ENCODE measurements around the gene TXNDC11. TPM values are rescaled to one million over a fixed set of nuclear protein-coding genes. Genes with fewer than 3 reads are reported as not detected.
A peak's percentile ranks its signal among the peaks of the same experiment; 100 is the strongest.

TXNDC11 gene
- polyA plus RNA-seq, 3 donors from 2014 or later = 35.6 to 57.2 (median 46.9) TPM

DNA sequence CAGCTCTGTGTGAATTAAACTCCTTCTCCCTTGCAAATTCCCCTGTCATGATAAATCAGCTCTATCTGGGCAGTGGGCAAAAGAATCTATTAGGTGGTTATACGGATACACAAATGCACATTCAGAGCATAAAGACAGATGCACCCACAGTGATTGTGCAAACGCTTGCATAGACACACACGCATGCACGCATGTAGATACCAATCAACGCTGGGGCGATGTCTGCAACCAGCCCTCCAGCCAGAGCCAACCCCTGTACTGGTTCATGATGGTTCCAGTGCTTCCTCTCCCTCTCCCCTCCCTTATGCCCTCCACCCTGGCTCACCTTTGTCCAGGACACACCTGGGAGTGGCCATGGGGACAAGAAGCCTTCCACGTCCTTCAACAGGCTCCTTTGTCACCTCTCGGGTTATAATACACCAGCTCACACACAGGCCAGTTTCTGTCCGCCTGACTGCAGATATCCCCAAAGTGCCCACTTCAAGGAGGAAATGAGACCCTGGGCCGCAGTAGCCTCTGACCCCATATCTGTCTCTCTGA, 107.5 kb downstream of the TXNDC11 start:
- Mint-ChIP-seq H3K9me3 (no peaks in the 10 kb centered on the region), H3K4me1 (peaks cover 5 to 19% of the 10 kb centered on the region in 2 donors), H3K4me3 (no peak overlapping the region), H3K36me3 (no peaks in the 10 kb centered on the region), H3K27me3 (ENCODE audit: low read depth in 3 of 3) (peaks cover 0 to 6% (median 5%) of the 10 kb centered on the region in 3 donors), H3K27ac (no peak overlapping the region)
- no peak for DNase-seq

DNA sequence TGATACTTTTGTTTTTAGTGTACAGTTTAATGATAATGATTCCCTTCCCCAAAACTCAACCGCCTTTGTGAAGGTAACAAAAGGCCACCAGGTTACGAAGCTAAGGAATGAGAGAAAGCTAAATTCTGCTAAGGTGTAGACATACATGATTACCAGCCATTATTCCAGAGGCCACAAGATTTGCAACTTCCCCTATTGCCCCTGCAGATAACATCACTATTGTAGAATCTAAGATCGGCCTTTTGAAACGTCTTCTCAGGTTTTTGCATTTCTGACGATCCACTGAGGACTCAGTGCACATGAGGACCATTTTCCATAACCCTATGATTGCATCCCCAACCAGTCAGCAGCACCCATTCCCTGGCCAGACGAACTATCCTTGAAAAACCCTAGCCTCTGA, 108.3 kb downstream of the TXNDC11 start:
- Mint-ChIP-seq H3K27ac (peak overlapping the region in 1 of 6 donors; percentile 23), H3K4me3 (no peak overlapping the region), H3K36me3 (no peaks in the 10 kb centered on the region), H3K4me1 (peaks cover 0 to 16% of the 10 kb centered on the region in 2 donors), H3K27me3 (ENCODE audit: low read depth in 3 of 3) (peaks cover 0 to 6% (median 5%) of the 10 kb centered on the region in 3 donors), H3K9me3 (no peaks in the 10 kb centered on the region)
- no peak for DNase-seq

DNA sequence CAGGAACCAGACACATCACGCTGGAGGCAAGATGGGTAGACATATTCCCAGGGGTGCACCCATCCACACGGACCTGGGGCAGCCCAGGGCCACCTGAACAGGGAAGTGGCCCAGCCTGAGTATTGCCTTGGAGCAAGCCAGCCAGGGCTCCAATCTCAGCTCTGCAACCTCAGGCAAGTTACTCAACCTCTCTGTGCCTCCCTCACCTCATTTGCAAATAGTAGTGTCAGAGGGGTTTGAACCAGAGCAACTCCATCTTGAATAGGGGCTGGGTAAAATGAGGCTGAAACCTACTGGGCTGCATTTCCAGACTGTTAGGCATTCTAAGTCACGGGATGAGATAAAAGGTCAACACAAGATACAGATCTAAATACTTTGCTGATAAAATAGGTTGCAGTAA, 109.5 kb downstream of the TXNDC11 start:
- Mint-ChIP-seq H3K9me3 (no peaks in the 10 kb centered on the region), H3K27me3 (ENCODE audit: low read depth in 3 of 3) (peaks cover 0 to 3% (median 2%) of the 10 kb centered on the region in 3 donors), H3K4me3 (no peak overlapping the region), H3K4me1 (peaks cover under 1 to 21% of the 10 kb centered on the region in 2 donors), H3K36me3 (no peaks in the 10 kb centered on the region), H3K27ac (peak overlapping the region in 1 of 6 donors; percentile 31)
- DNase-seq = no peak

DNA sequence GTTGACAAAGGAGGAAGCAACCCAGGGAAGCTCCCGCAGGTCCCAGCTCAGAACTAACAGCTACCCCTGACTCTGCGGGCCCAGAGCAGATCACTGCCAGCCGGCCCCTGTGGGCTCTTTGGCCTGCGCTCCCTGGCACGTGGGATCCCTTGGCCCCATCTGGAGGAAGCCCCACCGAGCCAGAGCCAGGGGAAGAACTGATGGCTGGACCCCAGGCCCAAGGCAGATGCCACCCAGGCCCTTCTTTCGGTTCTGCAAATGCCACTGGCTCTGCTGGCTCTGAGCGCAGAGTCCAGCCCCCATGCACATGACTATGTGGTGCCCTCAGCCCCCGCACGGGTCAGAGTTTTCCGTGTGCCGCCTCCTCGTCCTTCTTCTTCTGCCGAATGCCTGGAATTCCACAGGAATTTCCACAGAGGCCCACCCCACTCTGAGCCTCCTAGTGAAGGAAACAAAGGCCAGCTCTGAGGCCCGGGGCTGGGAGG, 110.2 kb downstream of the TXNDC11 start:
- Mint-ChIP-seq H3K27me3 (ENCODE audit: low read depth in 3 of 3) (peaks cover 0 to 3% (median 2%) of the 10 kb centered on the region in 3 donors), H3K36me3 (no peaks in the 10 kb centered on the region), H3K4me3 (no peak overlapping the region), H3K4me1 (peaks cover 1 to 21% of the 10 kb centered on the region in 2 donors), H3K9me3 (no peaks in the 10 kb centered on the region), H3K27ac (peak overlapping the region in 1 of 6 donors; percentile 24)
- no peak for DNase-seq

DNA sequence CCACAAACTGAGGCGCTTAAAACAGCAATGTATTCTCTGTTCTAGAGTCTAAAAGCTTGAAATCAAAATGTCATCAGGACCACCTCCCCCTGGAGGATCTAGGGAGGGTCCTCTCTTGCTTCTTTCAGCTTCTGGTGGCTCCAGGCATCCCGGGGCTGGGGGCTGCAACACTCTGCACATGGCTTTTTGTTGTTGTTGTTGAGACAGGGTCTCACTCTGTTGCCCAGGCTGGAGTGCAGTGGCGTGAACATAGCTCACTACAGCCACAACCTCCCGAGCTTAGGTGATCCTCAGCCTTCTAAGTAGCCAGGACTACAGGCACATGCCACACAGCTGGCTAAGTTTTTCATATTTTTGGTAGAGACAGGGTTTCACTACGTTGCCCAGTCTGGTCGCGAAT, 111.4 kb downstream of the TXNDC11 start:
- H3K36me3 Mint-ChIP-seq = no peaks in the 10 kb centered on the region
- no peak overlapping the region for H3K27ac Mint-ChIP-seq
- no peak overlapping the region for H3K4me3 Mint-ChIP-seq
- H3K9me3 Mint-ChIP-seq = no peaks in the 10 kb centered on the region
- H3K27me3 Mint-ChIP-seq (ENCODE audit: low read depth in 3 of 3) = peaks cover 0 to 5% (median 0%) of the 10 kb centered on the region in 3 donors
- H3K4me1 Mint-ChIP-seq = peaks cover 1 to 19% of the 10 kb centered on the region in 2 donors
- no peak for DNase-seq

DNA sequence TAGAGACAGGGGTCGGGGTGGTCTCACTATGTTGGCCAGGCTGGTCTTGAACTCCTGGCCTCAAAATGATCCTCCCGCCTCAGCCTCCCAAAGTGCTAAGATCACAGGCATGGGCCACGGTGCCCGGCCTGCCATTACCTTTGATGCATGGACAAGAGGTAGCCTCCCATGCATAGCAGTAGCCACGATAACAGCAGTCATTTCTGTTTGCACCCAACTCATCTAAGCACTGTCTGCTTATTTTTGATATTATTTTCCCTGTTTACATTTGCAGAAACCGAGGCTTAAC, 111.9 kb downstream of the TXNDC11 start:
- no peaks in the 10 kb centered on the region for H3K9me3 Mint-ChIP-seq
- peaks cover 3 to 19% of the 10 kb centered on the region in 2 donors for H3K4me1 Mint-ChIP-seq
- H3K4me3 Mint-ChIP-seq = no peak overlapping the region
- no peak for DNase-seq
- H3K27ac Mint-ChIP-seq = peak overlapping the region in 1 of 6 donors; percentile 31
- H3K27me3 Mint-ChIP-seq (ENCODE audit: low read depth in 3 of 3) = peaks cover 0 to 3% (median 1%) of the 10 kb centered on the region in 3 donors
- no peaks in the 10 kb centered on the region for H3K36me3 Mint-ChIP-seq

DNA sequence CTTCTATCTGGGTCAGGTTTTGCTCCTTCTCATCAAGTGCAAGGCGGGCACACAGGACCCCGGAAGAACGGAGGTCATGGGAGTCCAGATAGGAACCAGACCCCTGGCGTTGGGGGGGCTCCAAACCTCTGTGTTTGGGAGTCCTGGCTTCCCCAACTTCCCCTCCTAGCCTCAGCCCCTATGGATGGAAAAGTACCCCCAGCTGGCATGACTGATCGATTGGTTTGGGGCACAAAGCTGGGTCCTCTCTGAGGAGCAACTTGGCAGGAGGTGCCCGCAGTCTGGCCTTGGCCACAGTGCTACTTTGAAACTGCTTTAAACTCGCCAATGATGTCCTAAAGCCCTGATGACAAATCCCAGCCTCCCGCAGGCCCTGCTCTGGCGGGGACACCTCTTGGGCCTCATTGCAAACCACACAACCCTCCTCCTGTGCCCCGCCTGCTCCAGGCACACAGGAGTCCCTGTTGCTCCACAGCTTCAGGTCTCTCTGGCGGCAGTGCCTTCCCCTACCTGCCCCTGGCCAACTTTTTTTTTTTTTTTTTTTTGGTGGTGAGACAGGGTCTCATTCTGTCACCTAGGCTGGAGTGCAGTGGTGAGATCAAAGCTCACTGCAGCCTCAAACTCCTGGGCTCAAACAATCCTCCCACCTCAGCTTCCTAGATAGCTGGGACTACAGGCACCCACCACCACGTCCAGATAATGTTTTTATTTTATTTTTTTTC, 112.5 kb downstream of the TXNDC11 start:
- Mint-ChIP-seq H3K27ac (peak overlapping the region in 1 of 6 donors; percentile 31), H3K4me1 (peaks cover 8 to 24% of the 10 kb centered on the region in 2 donors)

More for the DNA sequence above, 112.5 kb downstream of the TXNDC11 start:
- Mint-ChIP-seq H3K27me3 (ENCODE audit: low read depth in 3 of 3) (peaks cover 0 to 3% (median 2%) of the 10 kb centered on the region in 3 donors), H3K4me3 (no peak overlapping the region), H3K9me3 (no peaks in the 10 kb centered on the region), H3K36me3 (no peaks in the 10 kb centered on the region)
- DNase-seq = no peak

Other genes with a start within 250 kb of the TXNDC11 start
- gene LITAF, start 155.9 kb downstream of the TXNDC11 start, polyA plus RNA-seq = 1,000 to 10,000 TPM; 1,031 to 1,827 (median 1,086) TPM
- 10 to 100 TPM in 1 of 3 donors, 1 to 10 TPM in 2; 2.4 to 11.1 (median 4.9) TPM for gene SNN, start 74.4 kb downstream of the TXNDC11 start, polyA plus RNA-seq
- gene ZC3H7A, start 54.4 kb upstream of the TXNDC11 start, polyA plus RNA-seq = 10 to 100 TPM; 20.3 to 34.2 (median 29.2) TPM
- 100 to 1,000 TPM in 2 of 3 donors, 10 to 100 TPM in 1; 37.4 to 206 (median 161) TPM for gene RSL1D1, start 108.7 kb upstream of the TXNDC11 start, polyA plus RNA-seq
- 10 to 100 TPM; 45.6 to 63.0 (median 58.7) TPM for gene GSPT1, start 173.1 kb upstream of the TXNDC11 start, polyA plus RNA-seq
- gene NPIPB2, start 199.2 kb upstream of the TXNDC11 start, polyA plus RNA-seq = 1 to 10 TPM in 1 of 3 donors, not detected in 2; 1.9 TPM
- gene TNFRSF17, start 222.4 kb upstream of the TXNDC11 start, polyA plus RNA-seq = not detected
- gene SNX29, start 233.9 kb upstream of the TXNDC11 start, polyA plus RNA-seq = 10 to 100 TPM in 1 of 3 donors, 1 to 10 TPM in 2; 2.4 to 22.8 (median 6.7) TPM

All from immature natural killer cell (primary cell).